Measurements from ENCODE around the gene AIM2. TPM values are rescaled to one million over a fixed set of nuclear protein-coding genes. Genes with fewer than 3 reads are reported as not detected.

Gene AIM2
- total RNA-seq, 1 experiment from 2014 or later, result 1.1 TPM

DNA sequence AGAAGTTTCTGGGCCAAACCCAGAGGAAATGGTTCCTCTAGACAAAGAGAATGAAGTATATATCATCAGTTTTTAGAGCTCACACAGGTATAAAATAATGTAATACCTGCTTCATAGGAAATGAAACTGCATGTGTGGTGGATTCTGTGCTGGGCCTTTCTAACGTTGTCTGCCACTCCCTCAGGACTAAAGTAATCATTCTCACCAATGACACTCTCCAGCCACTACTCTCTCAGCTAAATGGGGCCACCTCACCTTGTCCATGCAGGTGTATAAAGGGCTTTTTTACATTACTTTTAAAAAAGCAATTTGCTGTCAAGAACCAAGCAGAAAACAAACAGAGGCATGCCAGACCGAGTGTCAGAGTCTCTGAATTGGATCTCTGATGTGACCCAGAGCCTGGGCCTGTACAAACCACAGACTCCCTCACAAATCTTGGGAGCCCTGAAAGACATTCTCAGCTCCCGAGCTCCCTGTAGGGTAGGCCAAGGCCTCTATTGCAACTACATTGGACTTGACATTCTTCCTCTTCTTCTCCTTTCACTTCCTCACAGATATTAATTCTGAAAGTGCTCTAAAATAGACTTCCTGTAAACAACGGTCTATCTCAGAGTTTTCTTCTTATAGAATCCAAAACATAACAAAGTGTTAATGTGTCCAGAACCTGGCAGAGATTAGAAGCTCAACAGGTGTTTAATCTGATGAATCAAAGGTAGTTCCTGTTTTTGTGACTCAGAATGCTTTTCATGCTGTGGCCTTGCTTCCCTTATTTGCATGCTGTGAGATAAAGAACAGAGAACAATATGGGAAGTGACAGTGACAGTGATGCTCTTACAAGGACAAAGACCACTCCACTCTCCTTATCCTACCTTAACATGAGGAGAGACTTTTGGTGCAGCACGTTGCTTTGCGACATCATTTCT, 8.6 kb downstream of the AIM2 start:
- Histone ChIP-seq H3K79me2 (ENCODE audit: insufficient read depth, low read length) (no peaks in the 10 kb centered on the region), H3K79me1 (ENCODE audit: insufficient read depth, low read depth, low read length, poor library complexity, severe bottlenecking) (no peaks in the 10 kb centered on the region), H3K4ac (ENCODE audit: low read depth, low read length) (no peak overlapping the region), H2BK20ac (ENCODE audit: low read depth, low read length, poor library complexity, severe bottlenecking) (no peak overlapping the region), H4K5ac (ENCODE audit: insufficient read length, low read depth, low read length) (no peak overlapping the region), H4K8ac (replicated peaks; ENCODE audit: insufficient read length, low read depth, low read length) (no peak overlapping the region), H2BK120ac (ENCODE audit: low read depth, low read length, poor library complexity, severe bottlenecking) (no peak overlapping the region), H3K14ac (ENCODE audit: insufficient read depth, low read length) (no peak overlapping the region), H3K27me3 (ENCODE audit: insufficient read depth, low read length) (no peaks in the 10 kb centered on the region), H4K20me1 (ENCODE audit: control insufficient read depth, insufficient read depth, insufficient read length) (no peaks in the 10 kb centered on the region), H2BK5ac (ENCODE audit: insufficient read length, low read length) (no peak overlapping the region), H3K23me2 (ENCODE audit: insufficient read length, low read depth, low read length, poor library complexity, severe bottlenecking) (no peaks in the 10 kb centered on the region), H3K56ac (ENCODE audit: insufficient read length, low read depth, low read length) (no peak overlapping the region), H2AK5ac (ENCODE audit: insufficient read length, low read length) (no peak overlapping the region), H3K23ac (ENCODE audit: insufficient read length, low read depth, low read length) (no peak overlapping the region), H3K4me1 (ENCODE audit: insufficient read depth, low read length) (no peaks in the 10 kb centered on the region; the same call in 1 of the 2 replicates), H2BK15ac (ENCODE audit: low read depth, low read length) (no peak overlapping the region), H3K4me2 (ENCODE audit: insufficient read depth, insufficient read length, low read length) (no peak overlapping the region), H2AFZ (ENCODE audit: low read length) (no peak overlapping the region), H3K9ac (ENCODE audit: extremely low read depth, insufficient read length, low read length) (no peak overlapping the region), H2BK12ac (ENCODE audit: insufficient read length, low read depth, low read length) (no peak overlapping the region), H4K91ac (ENCODE audit: insufficient read length, low read depth, low read length) (no peak overlapping the region), H3K18ac (ENCODE audit: insufficient read length, low read depth, low read length) (no peak overlapping the region), H3K27ac (ENCODE audit: insufficient read length, low read depth, low read length) (no peak overlapping the region), H3T11ph (ENCODE audit: low read length) (no peak overlapping the region), H3K9me3 (ENCODE audit: control insufficient read depth, low read depth, low read length) (no peaks in the 10 kb centered on the region)
- DNase-seq, result no peak
- no CpG with 5 or more reads among the region's 6 CpGs for WGBS (ENCODE audit: extremely low coverage, insufficient read length, low lambda C conversion rate)
- H3K27ac Mint-ChIP-seq, result no peak overlapping the region
- H3K27me3 Mint-ChIP-seq (ENCODE audit: low read depth), result peaks cover 3% of the 10 kb centered on the region
- TF ChIP-seq CTCF (conservative IDR thresholded peaks at IDR 0.05), result no peak
- H3K9me3 Mint-ChIP-seq, result no peaks in the 10 kb centered on the region
- peaks cover 9% of the 10 kb centered on the region in 2 experiments; a peak in 3 of 4 replicates for H3K4me1 Mint-ChIP-seq
- H3K4me3 Mint-ChIP-seq, result no peak overlapping the region
- 0 out of 7 replicates have a peak, but pooled peaks cover 0 to 1% (median 0%) of the 10 kb centered on the region in 3 experiments for H3K36me3 Mint-ChIP-seq (ENCODE audit: insufficient read depth in 1 of 3, low read depth in 3 of 3)

Measured in H9 (cell line).